ENCODE measurements around the gene CABYR. TPM values are rescaled to one million over a fixed set of nuclear protein-coding genes. Genes with fewer than 3 reads are reported as not detected.

The CABYR gene
- total RNA-seq, 1 experiment from 2014 or later: 29.4 TPM

GRCh38 chr18:24195296-24196053 is 56.6 kb downstream of the CABYR start:
- Histone ChIP-seq H3K36me3 (ENCODE audit: control insufficient read depth, insufficient read depth, low read length) (no peaks in the 10 kb centered on the region), H3K9me3 (ENCODE audit: control insufficient read depth, insufficient read depth, low read depth, low read length) (no peaks in the 10 kb centered on the region), H3K27me3 (ENCODE audit: control insufficient read depth, insufficient read depth, low read length) (no peaks in the 10 kb centered on the region), H3K27ac (ENCODE audit: low read length) (no peak overlapping the region), H3K4me3 (ENCODE audit: low read depth in 2 of 2, low read length in 2 of 2) (no peak overlapping the region), H3K4me1 (ENCODE audit: control insufficient read depth, insufficient read depth, low read length) (no peaks in the 10 kb centered on the region)
- DNase-seq (ENCODE audit: low read depth, low spot score) (no peak), ATAC-seq (no peak)
- in situ Hi-C loops (cut with HindIII; ENCODE audit: low pct_unique_long_range_greater_than_20kb, low sequenced_read_pairs) (no loop called here), intact Hi-C loops (cut with micrococcal nuclease; ENCODE audit: unreplicated experiment) (no loop called here)
- ChIA-PET POLR2A (no interaction called here), CTCF (no interaction called here)
- no TSS peak for BruUV-seq (replicated peaks)
- TF ChIP-seq, protein P1, sequence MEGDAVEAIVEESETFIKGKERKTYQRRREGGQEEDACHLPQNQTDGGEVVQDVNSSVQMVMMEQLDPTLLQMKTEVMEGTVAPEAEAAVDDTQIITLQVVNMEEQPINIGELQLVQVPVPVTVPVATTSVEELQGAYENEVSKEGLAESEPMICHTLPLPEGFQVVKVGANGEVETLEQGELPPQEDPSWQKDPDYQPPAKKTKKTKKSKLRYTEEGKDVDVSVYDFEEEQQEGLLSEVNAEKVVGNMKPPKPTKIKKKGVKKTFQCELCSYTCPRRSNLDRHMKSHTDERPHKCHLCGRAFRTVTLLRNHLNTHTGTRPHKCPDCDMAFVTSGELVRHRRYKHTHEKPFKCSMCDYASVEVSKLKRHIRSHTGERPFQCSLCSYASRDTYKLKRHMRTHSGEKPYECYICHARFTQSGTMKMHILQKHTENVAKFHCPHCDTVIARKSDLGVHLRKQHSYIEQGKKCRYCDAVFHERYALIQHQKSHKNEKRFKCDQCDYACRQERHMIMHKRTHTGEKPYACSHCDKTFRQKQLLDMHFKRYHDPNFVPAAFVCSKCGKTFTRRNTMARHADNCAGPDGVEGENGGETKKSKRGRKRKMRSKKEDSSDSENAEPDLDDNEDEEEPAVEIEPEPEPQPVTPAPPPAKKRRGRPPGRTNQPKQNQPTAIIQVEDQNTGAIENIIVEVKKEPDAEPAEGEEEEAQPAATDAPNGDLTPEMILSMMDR (IDR thresholded peaks at IDR 0.05): no peak
- no peak for TF ChIP-seq POLR2AphosphoS5 (IDR thresholded peaks at IDR 0.05; ENCODE audit: low read depth, low read length)
- TF ChIP-seq SIN3A (IDR thresholded peaks at IDR 0.05; ENCODE audit: borderline replicate concordance, insufficient read depth, low read depth, low read length): no peak
- no peak for TF ChIP-seq TCF7L2 (IDR thresholded peaks at IDR 0.05; ENCODE audit: low read depth, low read length)
- TF ChIP-seq REST (IDR thresholded peaks at IDR 0.05; ENCODE audit: insufficient read depth in 1 of 2, low read depth in 2 of 2, low read length in 1 of 2): no peak

GRCh38 chr18:24196764-24197163 is 57.9 kb downstream of the CABYR start:
- in situ Hi-C loops (cut with HindIII; ENCODE audit: low pct_unique_long_range_greater_than_20kb, low sequenced_read_pairs) (no loop called here), intact Hi-C loops (cut with micrococcal nuclease; ENCODE audit: unreplicated experiment) (no loop called here)
- TF ChIP-seq SIN3A (IDR thresholded peaks at IDR 0.05; ENCODE audit: borderline replicate concordance, insufficient read depth, low read depth, low read length) (no peak), POLR2AphosphoS5 (IDR thresholded peaks at IDR 0.05; ENCODE audit: low read depth, low read length) (no peak), TCF7L2 (IDR thresholded peaks at IDR 0.05; ENCODE audit: low read depth, low read length) (no peak), REST (IDR thresholded peaks at IDR 0.05; ENCODE audit: insufficient read depth in 1 of 2, low read depth in 2 of 2, low read length in 1 of 2) (no peak)
- TF ChIP-seq, protein P1 (IDR thresholded peaks at IDR 0.05): no peak
- no TSS peak for BruUV-seq (replicated peaks)
- Histone ChIP-seq H3K27me3 (ENCODE audit: control insufficient read depth, insufficient read depth, low read length) (no peaks in the 10 kb centered on the region), H3K36me3 (ENCODE audit: control insufficient read depth, insufficient read depth, low read length) (no peaks in the 10 kb centered on the region), H3K27ac (ENCODE audit: low read length) (no peak overlapping the region), H3K9me3 (ENCODE audit: control insufficient read depth, insufficient read depth, low read depth, low read length) (no peaks in the 10 kb centered on the region), H3K4me1 (ENCODE audit: control insufficient read depth, insufficient read depth, low read length) (no peaks in the 10 kb centered on the region), H3K4me3 (ENCODE audit: low read depth in 2 of 2, low read length in 2 of 2) (no peak overlapping the region)
- CTCF ChIA-PET: no interaction called here
- POLR2A ChIA-PET: interaction anchor here (0.7 to 0.9 kb wide), 2 partner anchors 9 kb away, joined by 4 to 6 read pairs; no protein-coding TSS in a partner anchor
- DNase-seq (ENCODE audit: low read depth, low spot score): no peak
- ATAC-seq: no peak

All from Panc1 (cell line).